Fibroblast of mammary gland (primary cell): ENCODE results near the gene ZNF254.

Experiments
- DNase-seq: peaks from one replicate; pipeline ENCODE4 v3.0.0-alpha.2; 2010; ENCODE audit warnings: low read depth
- H3K4me3 ChIP-seq: 2 replicates; pipeline ENCODE4 v1.5.1; 2011; ENCODE audit warnings: low read depth, mild to moderate bottlenecking, low read length, moderate library complexity; ENCODE audit not compliant: control insufficient read depth
- TF ChIP-seq, protein P1 (sequence below): conservative IDR thresholded peaks from 2 replicates; pipeline ENCODE4 v1.5.1; 2011; ENCODE audit warnings: low read depth, low read length, inconsistent platforms; ENCODE audit not compliant: control insufficient read depth, insufficient read depth

Gene ZNF254

DNA sequence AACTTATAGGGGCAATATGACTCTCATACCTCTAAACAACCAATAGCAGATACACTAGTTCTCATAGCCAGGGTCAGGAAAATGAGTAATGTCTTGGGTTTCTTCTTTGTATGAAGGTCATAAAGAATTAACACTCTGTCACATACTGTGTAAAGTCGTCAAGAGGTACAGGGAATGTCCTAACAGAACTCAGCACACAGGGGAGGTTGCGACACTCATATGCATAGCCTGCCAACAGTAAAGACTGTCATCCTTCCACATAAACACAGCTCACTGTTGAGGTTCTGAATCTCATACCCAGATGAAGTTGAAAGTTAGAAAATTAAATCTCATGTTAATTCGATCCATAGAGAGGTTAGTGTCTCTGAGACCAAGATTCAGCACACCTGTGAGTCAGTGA, 34.2 kb upstream of the ZNF254 start:
- no peak overlapping the region for H3K4me3 ChIP-seq
- peak; percentile 64 for DNase-seq
- TF ChIP-seq, protein P1, sequence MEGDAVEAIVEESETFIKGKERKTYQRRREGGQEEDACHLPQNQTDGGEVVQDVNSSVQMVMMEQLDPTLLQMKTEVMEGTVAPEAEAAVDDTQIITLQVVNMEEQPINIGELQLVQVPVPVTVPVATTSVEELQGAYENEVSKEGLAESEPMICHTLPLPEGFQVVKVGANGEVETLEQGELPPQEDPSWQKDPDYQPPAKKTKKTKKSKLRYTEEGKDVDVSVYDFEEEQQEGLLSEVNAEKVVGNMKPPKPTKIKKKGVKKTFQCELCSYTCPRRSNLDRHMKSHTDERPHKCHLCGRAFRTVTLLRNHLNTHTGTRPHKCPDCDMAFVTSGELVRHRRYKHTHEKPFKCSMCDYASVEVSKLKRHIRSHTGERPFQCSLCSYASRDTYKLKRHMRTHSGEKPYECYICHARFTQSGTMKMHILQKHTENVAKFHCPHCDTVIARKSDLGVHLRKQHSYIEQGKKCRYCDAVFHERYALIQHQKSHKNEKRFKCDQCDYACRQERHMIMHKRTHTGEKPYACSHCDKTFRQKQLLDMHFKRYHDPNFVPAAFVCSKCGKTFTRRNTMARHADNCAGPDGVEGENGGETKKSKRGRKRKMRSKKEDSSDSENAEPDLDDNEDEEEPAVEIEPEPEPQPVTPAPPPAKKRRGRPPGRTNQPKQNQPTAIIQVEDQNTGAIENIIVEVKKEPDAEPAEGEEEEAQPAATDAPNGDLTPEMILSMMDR, result no peak

DNA sequence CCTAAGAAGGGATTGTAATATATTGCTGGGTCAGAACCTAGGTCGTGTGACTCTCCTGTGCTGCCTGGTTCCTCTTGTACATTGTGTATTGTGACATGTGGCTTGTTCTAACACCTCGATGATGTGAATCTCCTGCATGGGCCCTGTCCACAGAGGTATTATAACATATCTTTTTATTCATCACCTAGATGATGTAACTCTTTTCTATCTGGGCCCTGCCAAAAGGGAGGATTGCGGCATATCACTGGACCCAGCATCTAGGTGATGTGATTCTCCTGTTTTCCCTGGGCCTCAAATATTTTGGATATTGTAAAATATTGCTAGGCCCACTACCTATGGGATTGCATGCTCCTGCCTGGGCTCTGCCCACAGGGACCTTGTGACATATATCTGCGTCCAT, 33.4 kb upstream of the ZNF254 start:
- no peak overlapping the region for H3K4me3 ChIP-seq
- no peak for DNase-seq
- TF ChIP-seq, protein P1, result no peak

DNA sequence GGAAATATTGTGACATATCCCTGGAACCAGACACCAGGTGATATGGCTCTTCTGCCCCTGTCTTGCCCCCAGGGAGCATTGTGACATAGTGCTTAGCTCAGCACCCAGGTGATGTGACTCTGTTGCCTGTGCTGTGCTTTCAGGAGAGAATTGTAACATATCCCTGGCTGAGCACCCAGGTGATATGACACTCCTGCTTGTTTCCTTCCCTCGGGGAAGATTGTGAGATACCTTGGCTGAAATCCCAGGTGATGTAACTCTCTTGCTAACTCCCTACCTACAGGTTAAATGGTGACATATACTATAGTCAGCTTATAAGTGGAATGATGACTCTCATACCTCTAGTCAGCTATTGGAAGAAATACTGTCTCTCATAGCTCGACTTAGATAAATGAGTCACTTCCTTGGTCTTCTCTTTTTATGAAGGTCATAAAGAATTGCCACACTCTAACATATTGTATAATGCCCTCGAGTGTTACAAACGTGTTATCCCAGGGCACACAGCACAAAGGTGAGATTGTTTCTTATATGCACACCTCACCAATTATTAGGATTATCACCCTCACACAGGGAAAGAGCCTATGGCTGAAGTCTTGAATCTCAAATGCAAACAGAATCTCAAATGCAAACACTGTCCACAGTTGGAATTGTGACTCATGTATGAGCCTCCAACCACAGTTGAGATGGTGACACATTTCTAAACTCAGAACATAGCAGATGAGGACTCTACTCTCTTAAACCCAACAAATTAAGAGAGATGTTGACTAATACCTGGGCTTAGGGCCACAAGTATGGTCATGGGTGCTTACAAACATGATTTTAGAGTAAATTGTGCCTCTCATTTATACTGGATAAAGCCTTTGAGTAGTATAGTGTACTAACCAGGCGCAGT, 32.7 kb upstream of the ZNF254 start:
- H3K4me3 ChIP-seq, result no peak overlapping the region
- TF ChIP-seq, protein P1, result no peak
- DNase-seq, result peak; percentile 96

DNA sequence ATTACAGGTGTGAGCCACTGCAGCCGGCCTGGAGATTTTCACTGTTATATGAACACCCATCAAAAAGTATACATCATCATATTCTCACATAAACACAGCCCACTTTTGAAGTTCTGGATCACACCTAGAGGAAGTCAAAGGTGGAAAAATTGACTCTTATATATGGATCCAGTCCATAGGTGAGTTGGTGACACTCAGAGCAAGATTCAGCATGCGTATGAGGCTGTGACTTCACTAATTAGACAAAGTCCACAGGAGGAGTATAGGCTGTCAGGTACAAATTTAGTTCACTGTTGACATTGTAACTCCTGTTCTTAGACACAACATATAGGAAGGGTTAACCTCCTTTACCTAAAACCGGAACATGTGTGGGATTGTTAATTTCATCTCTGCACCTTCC, 31.4 kb upstream of the ZNF254 start:
- H3K4me3 ChIP-seq, result no peak overlapping the region
- no peak for DNase-seq
- TF ChIP-seq, protein P1, result no peak

DNA sequence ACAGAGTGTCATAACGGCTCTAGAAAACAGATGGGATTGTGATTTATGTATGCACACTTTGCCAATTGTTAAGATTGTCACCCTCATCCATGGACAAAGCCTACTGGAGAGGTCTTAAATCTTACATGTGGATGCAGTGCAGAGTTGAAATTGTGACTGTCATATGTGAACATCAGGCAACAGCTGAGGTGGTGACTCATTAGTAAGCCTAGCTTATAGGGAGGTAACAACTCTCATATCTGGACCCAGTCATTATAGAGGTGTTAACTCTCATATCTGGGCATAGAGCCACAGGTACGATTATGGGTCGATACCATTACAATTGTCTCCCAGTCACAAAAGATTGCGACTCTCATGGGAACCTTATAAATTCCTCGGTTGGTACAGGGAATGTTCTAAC, 29.8 kb upstream of the ZNF254 start:
- H3K4me3 ChIP-seq, result no peak overlapping the region
- TF ChIP-seq, protein P1, result no peak

GRCh38 chr19:24059563-24060295, 27.3 kb upstream of the ZNF254 start:
- DNase-seq, result no peak
- no peak overlapping the region for H3K4me3 ChIP-seq
- TF ChIP-seq, protein P1, result no peak

More for the DNA sequence above, 29.8 kb upstream of the ZNF254 start:
- no peak for DNase-seq
